Activated naive CD4-positive, alpha-beta T cell treated with anti-CD3 and anti-CD28 coated beads for 36 hours (primary cell): ENCODE results near the gene RPUSD3. TPM values are rescaled to one million over a fixed set of nuclear protein-coding genes. Genes with fewer than 3 reads are reported as not detected.
A peak's percentile ranks its signal among the peaks of the same experiment; 100 is the strongest.

ENCODE experiments used
- CTCF ChIA-PET: fragments of 350-600 bp; sonication (Branson Sonifier 250); formaldehyde crosslinking; loops from one replicate; lab custom pipeline; 2021; ENCODE audit warnings: antibody characterized with exemption; lab: Charles Lee
- DNase-seq: peaks from one replicate; pipeline ENCODE4 v3.0.0-alpha.2; 2020
- H3K27ac Mint-ChIP-seq: one replicate; pipeline ENCODE4 v1.8.0; 2021; ENCODE audit warnings: mild to moderate bottlenecking, mixed read lengths
- H3K27me3 Mint-ChIP-seq: one replicate; pipeline ENCODE4 v1.8.0; 2021; ENCODE audit warnings: low read depth, mixed read lengths
- H3K36me3 Mint-ChIP-seq: one replicate; pipeline ENCODE4 v1.8.0; 2021; ENCODE audit warnings: low read depth, mixed read lengths
- H3K4me1 Mint-ChIP-seq: one replicate; pipeline ENCODE4 v1.8.0; 2021; ENCODE audit warnings: low read depth, mixed read lengths
- H3K4me3 Mint-ChIP-seq: one replicate; pipeline ENCODE4 v1.8.0; 2021; ENCODE audit warnings: mild to moderate bottlenecking, moderate library complexity, mixed read lengths
- H3K9me3 Mint-ChIP-seq: one replicate; pipeline ENCODE4 v1.8.0; 2021; ENCODE audit warnings: mixed read lengths
- intact Hi-C: fragments of 100-400 bp; cut with micrococcal nuclease; formaldehyde crosslinking; loops from one replicate; pipeline ENCODE4 v1.15.1; 2023
- total RNA-seq, 2 experiments: library from RNA; stranded (reverse); gene quantifications; one replicate each; pipeline ENCODE4 v1.2.3, GENCODE V29; 2021

RPUSD3 gene
- total RNA-seq, 2 experiments from 2014 or later, result 82.0 to 83.7 TPM

GRCh38 chr3:9792405-9793160 lies 51.2 kb downstream of the RPUSD3 start, which contains the start of the genes ARPC4 and TADA3:
Gene ARPC4 (plus strand): TSS chr3:9793082. CDS start chr3:9793122, 40 bp downstream.
Gene TADA3 (minus strand): TSS chr3:9792473. CDS start chr3:9791466, 1,007 bp downstream.
- DNase-seq, result peak; percentile 94

DNA sequence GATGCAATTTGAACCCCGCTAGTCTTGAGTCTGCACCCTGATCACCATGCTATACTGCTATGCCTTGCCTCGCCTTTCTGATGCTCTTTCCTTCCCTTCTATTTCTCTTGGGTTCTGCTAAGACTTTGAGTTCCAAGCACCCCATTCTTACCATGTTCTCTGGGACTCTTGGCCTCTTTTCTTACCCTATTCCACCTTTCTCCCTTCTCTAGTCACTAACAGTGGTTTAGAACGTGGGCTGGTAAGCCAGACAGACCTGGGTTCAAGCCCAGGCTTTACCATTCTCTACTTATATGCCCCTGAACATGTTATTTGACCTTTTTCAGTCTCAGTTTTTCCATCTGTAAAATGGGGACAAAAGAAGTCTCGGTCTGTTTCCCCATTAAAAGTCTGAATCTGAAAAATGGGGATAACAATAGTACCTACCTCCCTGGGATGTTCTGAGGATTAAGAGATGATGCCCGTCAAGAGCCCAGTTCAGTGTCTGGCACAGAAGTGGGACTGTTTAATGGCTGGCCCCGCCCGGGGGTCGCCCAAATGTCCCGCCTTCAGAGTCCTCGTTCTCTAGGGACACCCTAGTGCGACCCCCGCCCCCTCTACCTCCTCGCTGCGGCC lies 51.9 kb downstream of the RPUSD3 start:
- H3K27ac Mint-ChIP-seq, result peak overlapping the region; percentile 100
- peaks cover 67% of the 10 kb centered on the region for H3K4me1 Mint-ChIP-seq
- H3K9me3 Mint-ChIP-seq, result no peaks in the 10 kb centered on the region
- CTCF ChIA-PET, result interaction anchor here (0.5 to 1.5 kb wide), 5 partner anchors 10 to 167 kb away, joined by 3 to 7 read pairs (median 5); no protein-coding TSS in a partner anchor
- no peaks in the 10 kb centered on the region for H3K27me3 Mint-ChIP-seq
- H3K4me3 Mint-ChIP-seq, result peak overlapping the region; percentile 94
- DNase-seq, result no peak
- H3K36me3 Mint-ChIP-seq, result peaks cover 33% of the 10 kb centered on the region
- intact Hi-C loops, result loop anchor here (1.0 to 5.0 kb wide), 14 partner anchors 14 to 529 kb away; partner anchors contain the start of genes BRPF1, FANCD2, JAGN1 and MTMR14

More at GRCh38 chr3:9792405-9793160, 51.2 kb downstream of the RPUSD3 start, which contains the start of the genes ARPC4 and TADA3:
- Mint-ChIP-seq H3K4me3 (peak within 1 kb of the TSS; percentile 94), H3K4me1 (peaks cover 67% of the 10 kb centered on the region), H3K27me3 (no peaks in the 10 kb centered on the region), H3K9me3 (no peaks in the 10 kb centered on the region), H3K36me3 (peaks cover 34% of the 10 kb centered on the region), H3K27ac (peak within 1 kb of the TSS; percentile 100)
- CTCF ChIA-PET, result interaction anchor here (0.5 to 1.4 kb wide), 4 partner anchors 12 to 402 kb away, joined by 3 to 6 read pairs (median 4); no protein-coding TSS in a partner anchor
- intact Hi-C loops, result loop anchor here (1.0 to 5.0 kb wide), 15 partner anchors 14 to 529 kb away; partner anchors contain the start of genes BRPF1, FANCD2, JAGN1 and MTMR14

GRCh38 chr3:9791127-9791526 lies 52.7 kb downstream of the RPUSD3 start:
- Mint-ChIP-seq H3K36me3 (peaks cover 37% of the 10 kb centered on the region), H3K4me1 (peaks cover 68% of the 10 kb centered on the region), H3K27ac (peak overlapping the region; percentile 100), H3K27me3 (no peaks in the 10 kb centered on the region), H3K4me3 (peak overlapping the region; percentile 94), H3K9me3 (no peaks in the 10 kb centered on the region)
- intact Hi-C loops, result loop anchor here (5.0 kb wide), 1 partner anchor 236 kb away; the partner anchor contains the start of gene FANCD2
- CTCF ChIA-PET, result interaction anchor here (0.6 to 1.5 kb wide), 3 partner anchors 9 to 17 kb away, joined by 3 to 7 read pairs (median 5); no protein-coding TSS in a partner anchor
- DNase-seq, result no peak

Other genes starting within 250 kb of the RPUSD3 start
- 10 to 100 TPM; 30.8 to 33.6 TPM for gene MTMR14, start 194.5 kb downstream of the RPUSD3 start, total RNA-seq
- gene CPNE9, start 140.2 kb downstream of the RPUSD3 start, total RNA-seq, result not detected
- gene BRPF1, start 112.3 kb downstream of the RPUSD3 start, total RNA-seq, result 10 to 100 TPM; 16.8 to 19.4 TPM
- 10 to 100 TPM; 26.1 to 28.5 TPM for gene OGG1, start 94.1 kb downstream of the RPUSD3 start, total RNA-seq
- 10 to 100 TPM; 18.9 to 19.5 TPM for gene CAMK1, start 74.1 kb downstream of the RPUSD3 start, total RNA-seq
- 10 to 100 TPM; 62.4 to 67.6 TPM for gene TADA3, start 51.5 kb downstream of the RPUSD3 start, total RNA-seq
- gene ARPC4, start 50.9 kb downstream of the RPUSD3 start, total RNA-seq, result 100 to 1,000 TPM; 141 to 144 TPM
- 10 to 100 TPM; 46.3 to 47.1 TPM for gene TTLL3, start 33.7 kb downstream of the RPUSD3 start, total RNA-seq
- not detected for gene CIDEC, start 36.2 kb upstream of the RPUSD3 start, total RNA-seq
- gene JAGN1, start 46.6 kb upstream of the RPUSD3 start, total RNA-seq, result 10 to 100 TPM; 11.7 to 13.6 TPM
- gene IL17RE, start 58.8 kb upstream of the RPUSD3 start, total RNA-seq, result under 1 TPM; 0.24 to 0.25 TPM
- under 1 TPM; 0.21 to 0.44 TPM for gene IL17RC, start 73.1 kb upstream of the RPUSD3 start, total RNA-seq
- 10 to 100 TPM; 15.7 to 19.9 TPM for gene CRELD1, start 89.8 kb upstream of the RPUSD3 start, total RNA-seq
- 1 to 10 TPM; 5.8 to 6.7 TPM for gene PRRT3, start 108.4 kb upstream of the RPUSD3 start, total RNA-seq
- gene EMC3, start 142.8 kb upstream of the RPUSD3 start, total RNA-seq, result 10 to 100 TPM; 28.4 to 32.0 TPM
- gene FANCD2, start 182.4 kb upstream of the RPUSD3 start, total RNA-seq, result 10 to 100 TPM; 86.3 to 90.8 TPM